LHCN-M2 (cell line): ENCODE measurements around the gene MICAL3. TPM values are rescaled to one million over a fixed set of nuclear protein-coding genes. Genes with fewer than 3 reads are reported as not detected.
"Not testable (repeated sequence)": the region's sequence is repeated elsewhere in the genome, so short reads cannot be mapped to it uniquely, and the experiment has no call there.

Experiments used
- DNase-seq: peaks from one replicate; pipeline ENCODE4 v3.0.0-alpha.2; 2012; ENCODE audit warnings: low read depth
- total RNA-seq: library from RNA; depleted of rRNA; stranded (reverse); fragments of >200 nt; gene quantifications from 2 replicates; pipeline ENCODE4 v1.2.3, GENCODE V29; 2014

Gene MICAL3
- total RNA-seq, 1 experiment from 2014 or later: 18.5 TPM

- peak; percentile 98 for DNase-seq
These were observed 23.1 kb downstream of the MICAL3 start for GRCh38 chr22:18001040-18001893.

GRCh38 chr22:18000441-18001039 is 23.8 kb downstream of the MICAL3 start:
- DNase-seq: no peak

GRCh38 chr22:17999851-18000250 is 24.5 kb downstream of the MICAL3 start:
- no peak for DNase-seq

GRCh38 chr22:17998913-17999312 is 25.4 kb downstream of the MICAL3 start:
- no peak for DNase-seq

GRCh38 chr22:17997456-17997855 is 26.9 kb downstream of the MICAL3 start:
- DNase-seq: peak; percentile 34

GRCh38 chr22:17995256-17995655 is 29.1 kb downstream of the MICAL3 start:
- not testable (repeated sequence) for DNase-seq

GRCh38 chr22:17994424-17995108 is 29.8 kb downstream of the MICAL3 start:
- DNase-seq: no peak

GRCh38 chr22:17992976-17993375 is 31.4 kb downstream of the MICAL3 start:
- DNase-seq: not testable (repeated sequence)

GRCh38 chr22:17991992-17992391 is 32.4 kb downstream of the MICAL3 start:
- DNase-seq: not testable (repeated sequence)

- DNase-seq: no peak
These were observed 33.4 kb downstream of the MICAL3 start for GRCh38 chr22:17990942-17991341.

GRCh38 chr22:17990147-17990546 is 34.2 kb downstream of the MICAL3 start:
- no peak for DNase-seq

GRCh38 chr22:17988800-17989513 is 35.4 kb downstream of the MICAL3 start:
- DNase-seq: no peak

- no peak for DNase-seq
These were observed 38.8 kb downstream of the MICAL3 start for GRCh38 chr22:17985606-17986005.

GRCh38 chr22:17985071-17985470 is 39.3 kb downstream of the MICAL3 start:
- not testable (repeated sequence) for DNase-seq

- no peak for DNase-seq
These were observed 40.2 kb downstream of the MICAL3 start for GRCh38 chr22:17984114-17984513.

- DNase-seq: no peak
These were observed 41.7 kb downstream of the MICAL3 start for GRCh38 chr22:17982572-17983141.

GRCh38 chr22:17981497-17981896 is 42.9 kb downstream of the MICAL3 start:
- DNase-seq: no peak

GRCh38 chr22:17980638-17981051 is 43.7 kb downstream of the MICAL3 start:
- peak; percentile 80 for DNase-seq

GRCh38 chr22:17980015-17980590 is 44.3 kb downstream of the MICAL3 start:
- no peak for DNase-seq

- no peak for DNase-seq
These were observed 46.3 kb downstream of the MICAL3 start for GRCh38 chr22:17978027-17978426.

- DNase-seq: no peak
These were observed 47.0 kb downstream of the MICAL3 start for GRCh38 chr22:17977371-17977770.
